HepG2 (cell line): ENCODE results near the gene TRH. TPM values are rescaled to one million over a fixed set of nuclear protein-coding genes. Genes with fewer than 3 reads are reported as not detected.

Experiments used
- HNF4G ChIP-seq, 2 experiments: sonication (generic) in 1 of 2; formaldehyde crosslinking in 1 of 2; IDR thresholded peaks; 2 replicates each; pipeline versions ENCODE4 v1.4.0 to v1.6.1; 2011 to 2020; ENCODE audit warnings: borderline replicate concordance in 2 of 2, low read depth in 2 of 2, mild to moderate bottlenecking in 2 of 2, low read length in 1 of 2, missing genetic modification reagents in 1 of 2, moderate library complexity in 1 of 2
- IRF2 ChIP-seq: IDR thresholded peaks from 2 replicates; pipeline ENCODE4 v1.6.1; 2018; ENCODE audit warnings: missing genetic modification reagents, missing compliant biosample characterization
- MXD1 ChIP-seq: sonication (generic); formaldehyde crosslinking; IDR thresholded peaks from 2 replicates; pipeline ENCODE4 v1.4.0; 2020; ENCODE audit warnings: mild to moderate bottlenecking, missing genetic modification reagents
- NCOA1 ChIP-seq: sonication (generic); formaldehyde crosslinking; IDR thresholded peaks from 2 replicates; pipeline ENCODE4 v1.9.0; 2021; ENCODE audit warnings: missing genetic modification reagents
- NFYC ChIP-seq: IDR thresholded peaks from 2 replicates; pipeline ENCODE4 v1.6.1; 2016; ENCODE audit warnings: missing genetic modification reagents, missing compliant biosample characterization
- NR1H2 ChIP-seq: sonication (generic); formaldehyde crosslinking; IDR thresholded peaks from 2 replicates; pipeline ENCODE4 v1.8.1; 2022; ENCODE audit warnings: low read depth, missing genetic modification reagents, borderline replicate concordance
- PHF20 ChIP-seq: sonication (generic); formaldehyde crosslinking; IDR thresholded peaks from 2 replicates; pipeline ENCODE4 v1.5.0; 2020; ENCODE audit warnings: mild to moderate bottlenecking, missing genetic modification reagents
- RELA ChIP-seq: sonication (generic); formaldehyde crosslinking; IDR thresholded peaks from 2 replicates; pipeline ENCODE4 v1.4.0; 2020; ENCODE audit warnings: missing genetic modification reagents
- RXRB ChIP-seq: IDR thresholded peaks from 2 replicates; pipeline ENCODE4 v1.6.1; 2016; ENCODE audit warnings: borderline replicate concordance, missing genetic modification reagents, missing compliant biosample characterization
- SNAI1 ChIP-seq: sonication (generic); formaldehyde crosslinking; IDR thresholded peaks from 2 replicates; pipeline ENCODE4 v1.5.0; 2020; ENCODE audit warnings: mild to moderate bottlenecking, missing genetic modification reagents, borderline replicate concordance
- SNAPC4 ChIP-seq: sonication (generic); formaldehyde crosslinking; IDR thresholded peaks from 2 replicates; pipeline ENCODE4 v1.4.0; 2020; ENCODE audit warnings: mild to moderate bottlenecking, missing genetic modification reagents
- SP140L ChIP-seq: sonication (generic); formaldehyde crosslinking; IDR thresholded peaks from 2 replicates; pipeline ENCODE4 v1.4.0; 2020; ENCODE audit warnings: missing genetic modification reagents, borderline replicate concordance
- THAP11 ChIP-seq: IDR thresholded peaks from 2 replicates; pipeline ENCODE4 v1.6.1; 2016; ENCODE audit warnings: missing biosample characterization, missing genetic modification reagents
- THAP8 ChIP-seq: sonication (generic); formaldehyde crosslinking; IDR thresholded peaks from 2 replicates; pipeline ENCODE4 v1.5.1; 2020; ENCODE audit warnings: missing genetic modification reagents, mild to moderate bottlenecking, borderline replicate concordance
- ZFP36L1 ChIP-seq: sonication (generic); formaldehyde crosslinking; IDR thresholded peaks from 2 replicates; pipeline ENCODE4 v1.8.0; 2022; ENCODE audit warnings: mild to moderate bottlenecking, missing genetic modification reagents, moderate library complexity
- ZNF12 ChIP-seq: sonication (generic); formaldehyde crosslinking; IDR thresholded peaks from 2 replicates; pipeline ENCODE4 v1.5.0; 2020; ENCODE audit warnings: missing genetic modification reagents
- ZNF224 ChIP-seq: sonication (generic); formaldehyde crosslinking; IDR thresholded peaks from 2 replicates; pipeline ENCODE4 v1.5.0; 2020; ENCODE audit warnings: mild to moderate bottlenecking, missing genetic modification reagents
- ZNF24 ChIP-seq: fragments of 450-650 bp; IDR thresholded peaks from 2 replicates; pipeline ENCODE4 v1.6.1; 2017; ENCODE audit warnings: antibody characterized with exemption, mild to moderate bottlenecking
- ZNF292 ChIP-seq: sonication (generic); formaldehyde crosslinking; IDR thresholded peaks from 2 replicates; pipeline ENCODE4 v1.8.1; 2022; ENCODE audit warnings: mild to moderate bottlenecking, low read depth, missing genetic modification reagents, borderline replicate concordance
- ZNF317 ChIP-seq: sonication (generic); formaldehyde crosslinking; IDR thresholded peaks from 2 replicates; pipeline ENCODE4 v1.5.0; 2020; ENCODE audit warnings: mild to moderate bottlenecking, missing genetic modification reagents
- ZNF430 ChIP-seq: sonication (generic); formaldehyde crosslinking; IDR thresholded peaks from 2 replicates; pipeline ENCODE4 v1.9.0; 2021; ENCODE audit warnings: mild to moderate bottlenecking, missing genetic modification reagents
- ZNF615 ChIP-seq: sonication (generic); formaldehyde crosslinking; IDR thresholded peaks from 2 replicates; pipeline ENCODE4 v1.5.0; 2020; ENCODE audit warnings: mild to moderate bottlenecking, missing genetic modification reagents, borderline replicate concordance
- ZNF761 ChIP-seq: sonication (generic); formaldehyde crosslinking; conservative IDR thresholded peaks from 2 replicates; pipeline ENCODE4 v1.4.0; 2020; ENCODE audit warnings: mild to moderate bottlenecking, missing genetic modification reagents
- ZNF782 ChIP-seq: sonication (generic); formaldehyde crosslinking; IDR thresholded peaks from 2 replicates; pipeline ENCODE4 v1.4.0; 2020; ENCODE audit warnings: missing genetic modification reagents, mild to moderate bottlenecking, borderline replicate concordance
- ZSCAN9 ChIP-seq: IDR thresholded peaks from 2 replicates; pipeline ENCODE4 v1.6.1; 2016; ENCODE audit warnings: borderline replicate concordance
- polyA plus RNA-seq, 8 experiments: library from polyadenylated mRNA; depleted of rRNA in 3 of 8; stranded (reverse) in 7 of 8; unstranded in 1 of 8; fragments of >200 nt; fragmentation: Illumina TruSeq in 4 of 8; extraction: Trizol in 4 of 8; gene quantifications; 2 replicates each; pipeline versions ENCODE4 v1.2.1 to v1.2.3, GENCODE V29; 2011 to 2016; ENCODE audit warnings: low read depth in 4 of 8, missing spikeins in 1 of 8, mixed read lengths in 1 of 8; ENCODE audit not compliant: insufficient read depth in 1 of 8
- total RNA-seq, 5 experiments: library from RNA; depleted of rRNA; stranded (reverse); fragments of >200 nt; fragmentation: Illumina TruSeq; extraction: Trizol; gene quantifications; 2 replicates each; pipeline ENCODE4 v1.2.3, GENCODE V29; 2016; ENCODE audit warnings: low read depth in 1 of 5
- TF ChIP-seq, protein P1 (sequence below): sonication (generic); formaldehyde crosslinking; IDR thresholded peaks from 2 replicates; pipeline ENCODE4 v1.5.1; 2020; ENCODE audit warnings: missing genetic modification reagents, mild to moderate bottlenecking, borderline replicate concordance

TRH gene
- total and polyA plus RNA-seq, 2 of the 13 experiments (the other 11 are each of a cell fraction or from before 2014, with no cell fraction given) = not detected

DNA sequence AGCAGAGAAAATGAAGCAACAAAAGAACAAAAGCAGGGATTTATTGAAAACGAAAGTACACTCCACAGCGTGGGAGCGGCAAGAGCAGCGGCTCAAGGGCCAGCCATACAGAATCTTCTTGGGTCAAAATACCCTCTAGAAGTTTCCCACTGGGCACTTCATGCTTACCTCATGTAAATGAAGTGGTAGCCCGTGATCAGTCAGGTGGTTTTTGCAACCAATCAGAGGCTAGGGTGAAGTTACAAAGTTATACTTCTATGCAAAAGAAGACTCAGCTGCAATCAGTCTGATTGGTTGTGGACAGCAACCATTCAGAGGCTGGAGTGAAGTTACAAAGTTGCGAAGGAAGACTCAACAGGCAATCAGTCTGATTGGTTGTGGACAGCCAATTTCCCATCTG is 37.8 kb upstream of the TRH start (continued):
- no peak for TF ChIP-seq NCOA1 (CRISPR knock-in tag)
- no peak for TF ChIP-seq THAP11
- TF ChIP-seq IRF2 (CRISPR knock-in tag) = peak; percentile 63
- TF ChIP-seq NR1H2 (CRISPR knock-in tag) = no peak
- TF ChIP-seq MXD1 (CRISPR knock-in tag) = no peak
- no peak for TF ChIP-seq THAP8
- TF ChIP-seq ZNF24 = no peak
- TF ChIP-seq ZNF317 (CRISPR knock-in tag) = no peak
- 0 out of 2 replicates have a peak, but pooled peaks have one; percentile 29 for TF ChIP-seq ZNF12 (CRISPR knock-in tag)
- TF ChIP-seq RXRB = no peak
- TF ChIP-seq HNF4G (IDR thresholded peaks at IDR 0.05; ENCODE audit: borderline replicate concordance, low read depth, low read length) = no peak
- TF ChIP-seq HNF4G (CRISPR knock-in tag; IDR thresholded peaks at IDR 0.05; ENCODE audit: borderline replicate concordance, low read depth) = no peak
- TF ChIP-seq RELA (CRISPR knock-in tag) = no peak
- no peak for TF ChIP-seq ZNF761 (CRISPR knock-in tag)
- TF ChIP-seq ZNF782 = no peak
- no peak for TF ChIP-seq ZNF292 (CRISPR knock-in tag)
- TF ChIP-seq, protein P1, sequence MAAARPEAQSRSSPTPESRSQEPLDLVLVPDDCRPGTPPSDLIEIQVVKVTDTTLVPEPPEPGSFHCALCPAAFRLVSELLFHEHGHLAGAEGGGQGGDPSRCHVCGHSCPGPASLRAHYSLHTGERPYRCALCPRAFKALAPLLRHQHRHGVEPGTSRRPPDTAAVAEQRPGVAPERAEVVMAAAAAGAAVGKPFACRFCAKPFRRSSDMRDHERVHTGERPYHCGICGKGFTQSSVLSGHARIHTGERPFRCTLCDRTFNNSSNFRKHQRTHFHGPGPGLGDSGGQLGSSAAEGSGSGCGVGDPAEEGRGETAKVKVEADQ (CRISPR knock-in tag) = 0 out of 2 replicates have a peak, but pooled peaks have one; percentile 24
- peak; percentile 85 for TF ChIP-seq NFYC (CRISPR knock-in tag)
- no peak for TF ChIP-seq ZNF615 (CRISPR knock-in tag)
- no peak for TF ChIP-seq PHF20
- no peak for TF ChIP-seq SNAPC4 (CRISPR knock-in tag)
- no peak for TF ChIP-seq ZNF430 (CRISPR knock-in tag)
- no peak for TF ChIP-seq SNAI1
- no peak for TF ChIP-seq SP140L (CRISPR knock-in tag)
- 0 out of 2 replicates have a peak, but pooled peaks have one; percentile 67 for TF ChIP-seq ZFP36L1 (CRISPR knock-in tag)
- TF ChIP-seq ZNF224 (CRISPR knock-in tag) = no peak
- peak; percentile 75; the same call in 1 of the 2 replicates for TF ChIP-seq ZSCAN9
